ENCODE data around the gene BLID. TPM values are rescaled to one million over a fixed set of nuclear protein-coding genes. Genes with fewer than 3 reads are reported as not detected.

The BLID gene
- total RNA-seq, 1 experiment from 2014 or later = not detected

- intact Hi-C loops (cut with micrococcal nuclease; ENCODE audit: unreplicated experiment) = no loop called here
- BruUV-seq (replicated peaks) = no TSS peak
- Mint-ChIP-seq H3K36me3 (ENCODE audit: insufficient read depth, unreplicated experiment) (no peaks in the 10 kb centered on the region), H3K27me3 (ENCODE audit: unreplicated experiment) (peaks cover 54% of the 10 kb centered on the region), H3K9me3 (ENCODE audit: low read depth, unreplicated experiment) (no peaks in the 10 kb centered on the region), H3K27ac (ENCODE audit: unreplicated experiment) (no peak overlapping the region), H3K4me3 (ENCODE audit: low read depth, unreplicated experiment) (no peak overlapping the region), H3K4me1 (ENCODE audit: low read depth, unreplicated experiment) (no peaks in the 10 kb centered on the region)
- no peak for DNase-seq
- CTCF ChIA-PET = no interaction called here
- no peak for TF ChIP-seq CTCF (IDR thresholded peaks at IDR 0.05; ENCODE audit: unreplicated experiment)
Measured at GRCh38 chr11:122094836-122095235, 21.2 kb downstream of the BLID start.

- peaks cover 59% of the 10 kb centered on the region for H3K27me3 Mint-ChIP-seq (ENCODE audit: unreplicated experiment)
- H3K36me3 Mint-ChIP-seq (ENCODE audit: insufficient read depth, unreplicated experiment) = no peaks in the 10 kb centered on the region
- intact Hi-C loops (cut with micrococcal nuclease; ENCODE audit: unreplicated experiment) = no loop called here
- CTCF ChIA-PET = no interaction called here
- no peak for DNase-seq
- no peaks in the 10 kb centered on the region for H3K9me3 Mint-ChIP-seq (ENCODE audit: low read depth, unreplicated experiment)
- no peak overlapping the region for H3K27ac Mint-ChIP-seq (ENCODE audit: unreplicated experiment)
- no TSS peak for BruUV-seq (replicated peaks)
- no peaks in the 10 kb centered on the region for H3K4me1 Mint-ChIP-seq (ENCODE audit: low read depth, unreplicated experiment)
- H3K4me3 Mint-ChIP-seq (ENCODE audit: low read depth, unreplicated experiment) = no peak overlapping the region
- no peak for TF ChIP-seq CTCF (IDR thresholded peaks at IDR 0.05; ENCODE audit: unreplicated experiment)
Measured at GRCh38 chr11:122093731-122094275, 22.2 kb downstream of the BLID start.

GRCh38 chr11:122091835-122092234 is 24.2 kb downstream of the BLID start:
- Mint-ChIP-seq H3K9me3 (ENCODE audit: low read depth, unreplicated experiment) (peaks cover 3% of the 10 kb centered on the region), H3K4me1 (ENCODE audit: low read depth, unreplicated experiment) (no peaks in the 10 kb centered on the region), H3K27ac (ENCODE audit: unreplicated experiment) (no peak overlapping the region), H3K4me3 (ENCODE audit: low read depth, unreplicated experiment) (no peak overlapping the region), H3K27me3 (ENCODE audit: unreplicated experiment) (peaks cover 56% of the 10 kb centered on the region), H3K36me3 (ENCODE audit: insufficient read depth, unreplicated experiment) (no peaks in the 10 kb centered on the region)
- intact Hi-C loops (cut with micrococcal nuclease; ENCODE audit: unreplicated experiment) = no loop called here
- BruUV-seq (replicated peaks) = no TSS peak
- DNase-seq = no peak
- no peak for TF ChIP-seq CTCF (IDR thresholded peaks at IDR 0.05; ENCODE audit: unreplicated experiment)
- CTCF ChIA-PET = no interaction called here

- TF ChIP-seq CTCF (IDR thresholded peaks at IDR 0.05; ENCODE audit: unreplicated experiment) = no peak
- DNase-seq = no peak
- no peaks in the 10 kb centered on the region for H3K36me3 Mint-ChIP-seq (ENCODE audit: insufficient read depth, unreplicated experiment)
- intact Hi-C loops (cut with micrococcal nuclease; ENCODE audit: unreplicated experiment) = no loop called here
- peaks cover 62% of the 10 kb centered on the region for H3K27me3 Mint-ChIP-seq (ENCODE audit: unreplicated experiment)
- no peak overlapping the region for H3K4me3 Mint-ChIP-seq (ENCODE audit: low read depth, unreplicated experiment)
- no TSS peak for BruUV-seq (replicated peaks)
- peaks cover 3% of the 10 kb centered on the region for H3K9me3 Mint-ChIP-seq (ENCODE audit: low read depth, unreplicated experiment)
- H3K27ac Mint-ChIP-seq (ENCODE audit: unreplicated experiment) = no peak overlapping the region
- CTCF ChIA-PET = interaction anchor here (0.6 kb wide), 1 partner anchor 218 kb away, joined by 8 read pairs; no protein-coding TSS in a partner anchor
- H3K4me1 Mint-ChIP-seq (ENCODE audit: low read depth, unreplicated experiment) = no peaks in the 10 kb centered on the region
Measured at GRCh38 chr11:122089111-122089510, 26.9 kb downstream of the BLID start.

Measured in Calu3 (cell line).